NCI-H345 treated with DMSO at 0.1 percent for 48 hours (cell line): ENCODE results near the gene COLEC12.

Experiments used
- DNase-seq: peaks from one replicate; lab custom pipeline; 2025; ENCODE audit not compliant: unreplicated experiment; lab: John Stamatoyannopoulos, UW

COLEC12 gene

GRCh38 chr18:363301-364085, 137.0 kb downstream of the COLEC12 start:
- no peak for DNase-seq

DNA sequence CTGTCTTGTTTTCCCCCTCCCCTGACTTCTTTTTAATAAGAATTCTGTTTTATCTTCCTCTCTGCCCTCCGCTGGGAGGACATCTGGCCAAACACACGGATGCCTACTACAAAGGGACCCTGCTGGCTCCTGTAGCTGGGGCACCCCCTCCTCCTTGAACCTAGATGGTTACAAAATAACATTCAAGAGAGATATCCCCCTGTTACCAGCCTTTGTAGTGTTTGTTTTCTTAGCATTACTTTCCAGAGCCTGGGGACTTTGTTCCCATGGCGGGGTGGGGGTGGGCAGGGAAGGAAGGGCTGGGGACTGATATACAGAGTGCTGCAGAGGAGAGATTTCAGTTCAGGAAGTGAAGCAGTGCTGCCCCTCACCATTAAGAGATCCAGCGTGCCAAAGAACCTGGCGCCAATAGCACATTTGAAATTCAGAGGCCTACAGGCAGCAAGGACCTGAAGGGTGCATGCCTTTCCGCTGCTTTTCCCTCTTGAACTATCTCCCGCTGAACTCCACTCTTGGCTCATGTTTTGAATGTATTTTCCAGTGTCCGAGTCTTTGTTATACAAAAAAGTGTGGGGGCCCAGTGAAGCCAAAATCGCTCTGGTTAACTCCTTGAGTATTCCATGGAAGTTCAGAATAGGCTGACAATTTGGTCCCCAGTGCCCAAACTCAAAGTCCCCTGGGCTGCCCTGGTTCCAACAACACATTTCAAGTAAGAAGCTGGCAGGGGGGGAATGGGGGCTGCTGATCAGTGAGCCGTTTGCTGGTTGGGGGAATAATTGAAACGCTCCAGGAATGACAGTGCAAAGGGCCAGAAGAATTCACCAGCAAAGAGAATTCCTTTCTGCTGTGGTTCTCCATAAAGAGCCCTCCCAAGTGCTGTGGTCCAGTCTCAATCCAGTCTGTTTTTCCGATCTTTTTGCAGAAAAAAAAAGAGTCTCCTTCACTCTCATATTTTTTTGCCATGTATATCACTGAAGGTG, 137.9 kb downstream of the COLEC12 start:
- DNase-seq, result peak; percentile 73

DNA sequence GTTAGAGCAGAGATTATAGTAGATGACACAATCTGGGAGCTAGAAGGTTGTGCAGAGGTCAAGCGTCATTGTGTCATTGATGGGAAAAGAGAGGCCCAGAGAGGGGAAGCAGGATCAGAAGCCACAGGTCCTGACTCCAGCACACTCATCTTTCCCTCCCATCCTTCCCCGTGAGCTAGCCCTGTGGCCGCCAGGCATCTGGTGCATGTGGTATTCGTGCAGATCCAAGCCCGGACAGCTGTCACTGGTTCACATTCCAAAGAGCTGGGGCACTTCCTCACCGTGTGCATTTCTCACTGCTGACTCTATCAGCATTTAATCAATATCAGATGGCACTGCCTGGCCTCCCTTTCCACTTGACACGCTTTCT, 138.6 kb downstream of the COLEC12 start:
- DNase-seq, result peak; percentile 73

DNA sequence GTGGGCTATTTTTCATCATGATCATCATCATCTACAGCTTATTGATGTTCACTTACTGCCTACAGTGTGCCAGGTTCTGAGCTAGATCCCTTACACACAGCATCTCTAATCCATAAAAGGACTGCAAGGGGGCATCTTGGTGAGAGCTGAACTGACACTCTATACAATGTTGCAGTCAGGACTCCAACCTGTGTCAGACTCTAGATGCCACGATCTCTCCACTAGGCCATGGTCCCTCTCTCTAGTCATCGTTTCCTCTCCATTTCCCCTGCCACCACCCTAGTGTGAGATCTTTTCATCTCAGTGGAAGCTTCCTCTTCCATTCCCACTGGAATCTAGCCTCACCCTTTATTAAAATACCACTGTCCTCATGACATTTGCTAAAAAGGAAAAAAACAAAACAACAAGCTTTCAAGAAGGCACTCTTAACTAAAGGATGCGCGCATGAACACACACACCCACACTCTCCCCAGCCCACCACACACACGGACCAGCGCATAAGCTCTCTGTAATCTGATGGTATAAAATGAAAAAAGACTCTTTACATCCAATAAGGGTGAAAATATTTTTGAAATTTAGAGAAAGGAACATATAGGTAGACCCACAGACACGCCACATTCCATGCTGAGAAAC, 139.3 kb downstream of the COLEC12 start:
- no peak for DNase-seq

DNA sequence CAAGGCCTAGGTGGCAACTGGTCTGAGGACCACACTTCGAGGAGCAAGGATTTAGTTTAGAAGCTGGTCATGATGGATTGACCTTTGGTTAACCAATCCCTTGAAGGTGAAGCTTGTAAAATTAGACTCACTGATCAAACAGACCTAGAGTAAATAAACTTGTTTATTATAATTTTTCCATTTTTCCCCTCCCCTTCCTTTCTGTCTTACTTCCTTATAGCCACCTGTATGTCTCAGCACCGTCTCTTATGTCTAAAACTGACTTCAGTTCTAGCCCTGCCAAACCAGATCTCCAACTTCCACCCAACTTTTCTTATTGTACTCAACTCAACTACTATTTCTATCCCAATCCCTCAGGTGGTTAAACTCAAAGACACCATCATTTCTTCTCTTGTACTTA, 139.8 kb downstream of the COLEC12 start:
- DNase-seq, result no peak

DNA sequence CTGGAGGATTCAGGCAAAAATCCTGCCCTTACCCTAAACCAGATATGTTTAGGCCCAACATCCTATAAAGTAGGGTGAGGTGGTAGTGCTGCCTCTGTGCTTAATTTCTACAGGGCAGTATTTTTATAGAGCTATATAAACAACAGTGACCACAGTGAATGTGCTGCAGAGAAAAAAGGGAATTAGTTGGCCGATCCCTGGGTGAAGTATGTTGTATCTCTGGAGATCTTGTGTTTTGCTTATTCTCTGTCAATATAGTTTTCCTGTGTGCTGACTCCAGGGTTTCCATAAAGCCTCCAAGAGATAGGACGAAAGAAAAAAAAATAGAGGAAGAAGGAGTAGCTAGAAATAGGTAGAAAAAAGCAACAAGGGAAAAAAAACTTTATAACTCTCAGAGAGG, 143.7 kb downstream of the COLEC12 start:
- DNase-seq, result no peak

DNA sequence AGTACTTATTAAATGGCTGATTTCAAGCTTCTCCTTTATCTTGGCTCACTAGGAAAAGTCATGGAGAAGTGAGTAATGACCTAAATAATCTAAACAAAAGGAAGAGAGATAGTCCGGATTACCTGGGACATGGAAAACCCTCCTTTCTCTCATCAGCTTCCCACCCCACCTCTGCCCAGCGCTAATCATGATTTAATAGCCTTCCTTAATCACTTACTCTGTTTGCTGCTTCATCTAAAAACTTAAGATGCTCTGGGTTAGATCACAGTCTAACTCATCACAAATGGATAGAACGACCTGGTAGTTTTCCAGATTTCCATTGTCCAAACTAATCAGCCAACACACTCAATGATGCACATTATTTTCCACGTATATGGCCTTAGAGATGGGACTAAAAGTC, 144.8 kb downstream of the COLEC12 start:
- no peak for DNase-seq

- no peak for DNase-seq
These were observed 146.0 kb downstream of the COLEC12 start for GRCh38 chr18:354471-354870.

GRCh38 chr18:354003-354402, 146.5 kb downstream of the COLEC12 start:
- DNase-seq, result no peak

GRCh38 chr18:352438-352837, 148.1 kb downstream of the COLEC12 start:
- DNase-seq, result no peak

DNA sequence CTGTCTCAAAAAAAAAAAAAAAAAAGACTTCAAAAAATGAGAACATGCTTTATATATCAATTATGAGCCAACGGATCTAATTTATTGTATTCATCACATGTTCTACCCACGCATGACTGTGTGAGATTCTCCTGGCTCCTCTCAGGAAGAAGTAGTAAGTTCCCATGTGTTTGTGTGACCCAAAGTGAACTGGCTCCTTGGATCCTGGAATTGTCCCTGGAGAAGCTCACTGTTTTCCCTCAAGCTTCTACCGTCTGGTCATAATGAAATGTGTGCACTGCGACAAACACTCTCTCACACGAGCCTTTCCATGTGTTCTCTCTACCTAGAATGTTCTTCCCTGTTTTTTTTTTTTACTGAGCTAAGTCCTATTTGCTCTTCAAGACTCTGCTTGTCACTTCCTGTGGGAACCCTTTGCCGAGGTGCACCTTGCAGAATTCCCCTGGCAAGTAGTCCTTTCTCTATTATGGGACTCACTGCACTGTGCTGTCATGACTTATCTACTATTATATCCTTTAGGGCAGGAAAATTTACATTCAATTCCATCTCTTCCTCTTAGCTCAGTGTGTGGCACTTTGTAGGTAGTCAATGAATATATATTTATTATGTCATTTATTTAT, 149.4 kb downstream of the COLEC12 start:
- DNase-seq, result no peak

DNA sequence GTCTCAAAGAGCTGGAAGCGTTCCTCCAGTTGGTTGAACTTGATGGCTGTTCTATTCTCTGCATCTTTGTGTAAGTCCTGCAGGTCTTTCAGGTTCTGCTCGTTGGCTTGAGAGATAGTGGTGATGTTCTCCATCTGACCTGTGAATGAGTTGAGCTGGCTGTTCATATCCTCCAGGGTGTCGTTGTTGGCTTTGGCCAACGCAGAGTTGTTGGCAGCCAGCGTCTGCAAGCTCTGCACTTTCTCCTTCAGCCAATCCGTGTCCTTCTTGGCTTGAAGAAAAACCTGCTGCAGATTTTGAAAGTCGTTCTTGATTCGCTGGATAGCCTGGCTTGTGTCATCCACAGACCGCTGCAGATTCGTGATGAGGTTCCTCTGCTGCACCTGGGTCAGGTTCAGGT, 153.9 kb downstream of the COLEC12 start:
- no peak for DNase-seq

GRCh38 chr18:341102-341501, 159.4 kb downstream of the COLEC12 start:
- DNase-seq, result no peak

- DNase-seq, result no peak
These were observed 160.5 kb downstream of the COLEC12 start for GRCh38 chr18:340044-340443.

GRCh38 chr18:339200-339599, 161.3 kb downstream of the COLEC12 start:
- DNase-seq, result no peak

GRCh38 chr18:336713-337112, 163.8 kb downstream of the COLEC12 start:
- DNase-seq, result no peak

- DNase-seq, result no peak
These were observed 164.8 kb downstream of the COLEC12 start for GRCh38 chr18:335733-336132.

GRCh38 chr18:334575-335132, 165.8 kb downstream of the COLEC12 start:
- no peak for DNase-seq

DNA sequence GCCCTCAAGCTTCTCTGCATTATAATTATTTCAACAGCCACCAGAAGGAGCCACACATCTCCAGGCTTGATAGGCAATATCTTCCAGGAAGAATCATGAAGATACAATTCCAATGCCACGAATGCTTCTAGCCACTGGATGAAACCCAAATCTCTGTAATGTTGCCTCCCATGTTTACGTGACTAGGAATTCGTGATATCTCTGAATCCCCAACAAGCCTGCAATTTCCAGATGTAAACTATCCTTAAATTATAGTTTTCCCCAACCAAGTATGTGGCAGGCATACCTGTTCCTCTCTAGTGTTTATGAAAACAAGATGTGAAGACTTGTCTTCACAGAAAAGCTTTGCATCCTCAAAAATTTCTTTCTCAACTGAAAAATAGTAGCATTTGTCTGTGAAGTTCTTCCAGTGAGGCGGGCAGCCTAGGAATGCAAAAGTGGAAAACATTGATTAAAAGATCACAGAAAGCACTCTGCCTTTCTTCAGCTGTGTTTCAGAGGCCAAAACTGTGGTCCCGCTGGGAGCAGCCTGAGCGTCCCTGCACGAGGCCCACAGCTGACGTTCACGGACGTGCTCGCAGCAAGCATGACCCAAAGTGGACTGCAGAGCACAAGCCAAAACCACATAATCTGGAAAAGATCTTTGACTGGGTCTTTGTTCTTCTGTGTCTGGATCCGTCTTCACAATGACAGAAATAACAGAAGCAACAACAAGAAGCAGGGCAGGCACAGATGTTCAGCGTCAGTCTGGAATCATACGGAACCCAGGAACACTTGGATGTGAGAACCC, 167.6 kb downstream of the COLEC12 start:
- DNase-seq, result no peak

DNA sequence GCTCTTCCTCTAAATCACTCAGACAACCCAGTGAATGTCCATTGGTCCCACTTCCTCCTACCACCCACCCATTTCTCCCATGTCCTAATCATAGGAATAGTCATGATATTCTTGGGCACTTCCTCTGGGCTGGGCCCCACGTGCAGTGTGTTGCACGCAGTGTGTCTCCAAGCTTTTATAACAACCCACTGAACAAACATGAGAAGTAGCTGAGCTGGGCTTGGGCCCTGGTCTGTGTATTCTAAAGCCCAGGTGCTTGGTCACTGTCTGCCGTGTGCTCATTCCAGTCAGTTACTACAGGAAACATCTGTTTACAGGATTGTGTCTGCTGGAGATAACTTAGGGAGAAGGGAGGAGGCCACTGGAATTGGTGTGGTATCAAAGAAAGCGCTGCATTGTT, 168.5 kb downstream of the COLEC12 start:
- no peak for DNase-seq
